Right lung (tissue), 5 donors: ENCODE measurements around the gene FLRT3. TPM values are rescaled to one million over a fixed set of nuclear protein-coding genes. Genes with fewer than 3 reads are reported as not detected.

ENCODE experiments used
- DNase-seq, 2 donors: peaks; one replicate each; pipeline ENCODE4 v3.0.0-alpha.2; 2013
- polyA plus RNA-seq, 5 donors: library from polyadenylated mRNA; unstranded; fragments of 120-200 nt; gene quantifications; one replicate each; pipeline versions ENCODE4 v1.2.1 to v1.2.3, GENCODE V29; 2013; ENCODE audit warnings: inconsistent platforms in 1 of 5, low replicate concordance in 1 of 5; ENCODE audit not compliant: insufficient read length in 5 of 5, insufficient read depth in 1 of 5

Gene FLRT3
- polyA plus RNA-seq, 5 donors: 8.0 to 24.1 (median 20.6) TPM

DNA sequence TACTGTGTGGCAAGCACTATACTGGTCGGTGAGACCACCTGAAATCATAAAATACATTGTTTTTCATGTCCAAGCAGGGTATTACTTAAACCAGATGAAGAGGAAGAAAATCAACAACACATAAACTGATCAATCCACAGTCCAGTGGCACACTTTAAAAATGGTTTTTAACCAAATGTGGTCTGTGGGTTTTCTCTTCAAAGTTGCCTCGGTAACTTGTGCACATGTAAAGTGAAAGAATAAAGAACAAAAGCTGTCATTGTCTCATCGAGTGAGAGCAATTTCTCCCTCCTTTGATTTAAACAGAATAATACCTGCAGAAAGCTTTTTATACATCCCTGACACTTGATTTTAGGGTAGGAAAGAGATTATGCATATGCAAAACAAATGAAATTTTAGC lies 3.7 kb downstream of the FLRT3 start:
- no peak for DNase-seq

DNA sequence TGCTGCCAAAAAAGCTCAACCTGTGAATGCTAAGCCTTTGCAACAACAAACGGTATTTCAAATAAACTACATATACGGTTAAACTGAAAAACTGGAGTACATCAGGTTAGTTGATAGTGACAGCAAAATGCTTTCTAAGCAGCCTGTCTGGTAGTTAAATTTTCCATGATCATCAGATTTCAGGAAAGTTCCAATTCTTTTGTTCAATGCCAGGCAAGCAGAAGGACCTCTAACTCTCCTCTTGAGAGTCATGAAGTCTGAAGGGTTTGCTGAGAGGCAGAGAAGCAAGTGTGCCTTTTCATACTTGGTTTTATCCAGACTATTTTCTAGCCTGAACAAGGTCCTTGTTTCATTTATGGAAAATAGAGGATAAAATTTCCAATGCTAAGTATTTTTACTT lies 4.5 kb downstream of the FLRT3 start:
- DNase-seq: no peak

DNA sequence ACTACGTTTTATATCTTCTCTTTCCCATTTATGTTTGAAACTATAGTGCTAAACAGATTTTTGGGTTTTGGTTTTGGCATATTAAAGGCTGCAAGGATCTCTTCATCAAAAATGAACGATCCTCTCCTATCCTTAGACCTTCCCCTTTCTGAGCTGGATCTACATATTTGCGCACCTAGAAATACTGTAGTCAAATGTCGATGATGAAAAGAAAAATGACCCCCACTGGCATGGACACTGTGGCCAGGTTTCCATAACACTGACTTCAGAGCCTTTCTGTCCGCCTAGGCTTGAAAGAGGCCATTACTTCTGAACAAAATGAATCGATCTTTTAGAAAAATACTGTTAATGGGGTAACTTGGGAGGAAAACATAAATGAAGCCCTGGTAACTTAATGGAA lies 5.8 kb downstream of the FLRT3 start:
- no peak for DNase-seq

DNA sequence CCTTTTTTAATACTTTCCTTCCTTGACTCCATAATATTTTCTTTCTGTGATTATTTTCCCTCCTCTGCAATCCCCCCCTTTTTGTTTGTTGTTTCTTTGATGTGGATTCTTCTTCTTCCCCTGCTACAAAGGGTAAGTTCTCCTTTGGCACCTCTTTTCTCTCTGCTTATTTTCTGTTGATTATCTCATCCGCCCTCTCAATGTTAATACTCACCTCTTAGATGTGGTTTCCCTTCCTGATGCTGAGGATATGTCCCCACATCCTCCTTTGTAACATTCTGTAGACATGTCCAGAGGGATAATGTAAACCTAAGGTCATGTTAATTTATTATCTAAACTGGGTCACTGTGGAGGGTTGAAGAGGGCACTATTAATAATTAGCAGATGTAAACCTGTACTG lies 17.7 kb downstream of the FLRT3 start:
- DNase-seq: no peak

DNA sequence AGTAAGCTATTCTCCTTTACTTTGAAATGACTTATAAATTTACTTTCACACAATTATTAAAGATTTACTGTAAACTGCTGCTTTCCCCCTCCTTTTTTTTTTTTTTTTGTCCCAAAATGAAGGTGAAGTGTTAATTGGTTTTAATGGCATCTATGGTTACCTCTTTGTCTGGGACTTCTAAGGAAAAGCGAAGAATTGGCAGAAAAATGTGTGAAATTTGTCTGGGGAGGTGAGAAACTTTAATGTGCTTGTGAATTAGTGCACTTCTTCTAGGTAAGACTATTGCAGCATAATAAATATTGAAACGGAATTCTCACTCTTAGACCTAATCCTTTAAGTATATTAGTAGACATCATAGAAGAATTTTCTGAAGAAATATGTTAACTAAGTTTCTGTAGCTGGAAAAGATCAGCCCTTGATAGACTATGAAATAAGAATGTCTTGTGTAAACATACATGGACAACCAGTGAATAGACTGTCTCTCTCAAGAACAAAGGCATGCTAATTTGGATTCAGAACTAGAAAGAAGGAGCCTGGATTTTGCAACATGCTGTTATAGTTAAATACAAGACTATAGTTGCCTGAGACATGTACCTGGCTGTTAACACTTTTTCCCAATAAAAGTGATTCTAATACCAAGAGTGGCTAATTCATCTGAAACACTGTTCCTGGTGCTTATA lies 23.9 kb downstream of the FLRT3 start:
- no peak for DNase-seq

DNA sequence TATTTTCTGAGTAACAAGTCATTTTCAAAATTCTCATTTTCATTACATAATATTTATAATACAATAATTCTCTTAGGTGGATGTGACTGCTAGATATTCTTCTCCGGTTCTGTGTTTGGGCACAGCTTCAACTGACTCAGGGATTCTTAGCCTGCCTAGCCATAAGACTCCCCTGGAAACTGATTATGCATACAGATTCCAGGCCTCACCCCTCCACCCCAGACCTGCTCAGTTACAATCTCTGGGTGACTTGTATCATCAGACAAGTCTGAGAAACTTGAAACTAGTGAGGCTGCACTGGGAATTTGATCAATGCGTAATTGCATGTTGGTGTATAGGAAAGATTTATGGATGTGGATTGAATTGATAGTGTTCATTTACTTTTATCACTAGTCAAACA lies 25.4 kb downstream of the FLRT3 start:
- DNase-seq: no peak

DNA sequence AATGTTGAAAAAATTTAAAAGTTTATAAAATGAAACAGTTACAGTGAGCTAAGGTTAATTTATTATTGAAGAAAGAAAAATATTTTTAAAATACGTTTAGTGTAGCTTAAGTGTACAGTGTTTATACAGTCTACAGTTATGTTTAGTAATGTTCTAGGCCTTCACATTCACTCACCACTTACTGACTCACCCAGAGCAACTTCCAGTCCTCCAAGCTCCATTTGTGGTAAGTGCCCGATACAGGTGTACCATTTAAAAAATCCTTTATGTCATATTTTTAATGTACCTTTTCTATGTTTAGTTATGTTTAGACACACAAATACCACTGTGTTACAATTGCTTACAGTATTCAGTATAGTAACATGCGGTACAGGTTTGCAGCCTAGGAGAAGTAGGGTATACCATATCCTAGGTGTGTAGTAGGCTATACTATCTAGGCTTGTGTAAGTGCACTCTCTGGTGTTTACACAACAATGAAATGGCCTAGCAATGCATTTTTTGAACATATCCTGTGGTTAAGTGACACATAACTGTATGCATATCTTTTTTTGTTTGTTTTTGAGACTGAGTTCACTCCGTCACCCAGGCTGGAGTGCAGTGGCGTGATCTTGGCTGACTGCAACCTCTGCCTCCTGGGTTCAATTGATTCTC lies 26.3 kb downstream of the FLRT3 start:
- no peak for DNase-seq

DNA sequence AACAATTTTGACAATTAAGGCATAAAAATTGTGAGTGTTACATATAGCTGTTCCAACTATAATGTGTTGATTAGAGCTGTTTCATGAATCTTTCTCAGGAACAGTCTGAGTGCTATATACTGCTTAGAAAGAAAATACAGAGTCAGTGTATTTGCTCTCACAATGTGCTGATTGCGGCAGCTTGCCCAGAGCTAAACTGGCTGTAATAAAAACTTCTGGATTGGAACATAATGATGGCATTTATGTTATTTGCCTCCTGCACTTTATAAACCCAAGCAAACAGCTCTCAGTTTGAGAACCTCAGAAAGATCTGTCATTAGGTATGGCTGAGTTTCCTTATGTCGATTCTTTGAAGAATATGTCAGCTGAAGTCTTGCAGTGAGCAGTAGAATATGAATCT lies 29.5 kb downstream of the FLRT3 start:
- DNase-seq: no peak

DNA sequence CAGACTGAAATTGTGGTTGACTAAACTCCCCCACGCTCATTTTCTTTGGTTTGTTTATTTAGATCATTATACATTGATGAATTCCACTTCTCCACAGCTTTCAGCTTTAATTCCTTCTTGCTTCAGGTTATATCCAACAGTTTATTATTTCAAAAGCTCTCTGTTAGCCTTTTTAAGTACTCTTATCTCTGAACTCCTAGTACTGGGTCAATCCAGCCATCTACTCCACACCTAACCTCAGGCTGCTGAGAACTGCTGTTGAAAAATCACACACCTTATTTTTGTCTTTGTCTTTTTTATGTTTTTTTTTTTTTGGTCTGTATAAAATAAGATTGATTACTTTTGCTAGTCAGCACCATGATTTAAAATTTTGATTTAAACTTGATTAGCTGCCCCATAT lies 32.9 kb downstream of the FLRT3 start:
- DNase-seq: no peak

DNA sequence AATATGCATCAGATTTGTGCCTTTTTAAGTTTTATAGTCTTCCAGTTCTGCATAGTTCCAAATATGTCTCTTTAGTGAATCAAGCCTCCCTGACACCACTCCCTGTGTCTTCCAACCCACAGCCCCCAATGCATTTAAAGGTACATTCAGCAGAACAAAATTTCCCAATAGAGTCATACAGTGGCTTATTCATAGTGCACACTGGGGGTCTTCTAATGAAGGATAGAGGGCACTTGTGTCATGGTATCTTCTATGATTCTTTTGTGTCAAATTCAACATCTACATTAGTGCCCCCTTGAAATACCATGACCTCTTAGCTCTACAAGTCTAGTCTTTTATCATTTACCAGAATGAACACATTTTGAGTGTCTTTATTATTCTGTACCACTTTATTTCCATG lies 33.8 kb downstream of the FLRT3 start:
- no peak for DNase-seq

DNA sequence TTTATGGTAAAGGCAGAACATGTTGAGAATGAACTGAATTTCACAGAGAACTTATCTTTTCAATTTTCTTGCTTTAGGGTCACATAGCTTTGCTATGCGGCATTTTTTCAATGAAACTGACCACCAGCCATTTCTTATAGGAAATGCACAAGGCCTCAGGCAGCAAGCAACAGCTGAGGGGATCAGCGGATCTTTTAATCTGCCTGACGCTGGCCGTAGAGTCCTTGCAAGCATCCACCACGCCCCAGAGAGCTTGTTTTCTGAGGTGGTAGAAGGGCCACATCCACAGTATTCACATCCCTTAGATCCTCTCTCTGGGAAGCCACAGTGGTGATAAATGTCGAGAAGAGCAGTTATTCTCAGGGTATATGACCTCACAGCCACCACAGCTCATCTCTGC lies 34.3 kb downstream of the FLRT3 start:
- DNase-seq: no peak

DNA sequence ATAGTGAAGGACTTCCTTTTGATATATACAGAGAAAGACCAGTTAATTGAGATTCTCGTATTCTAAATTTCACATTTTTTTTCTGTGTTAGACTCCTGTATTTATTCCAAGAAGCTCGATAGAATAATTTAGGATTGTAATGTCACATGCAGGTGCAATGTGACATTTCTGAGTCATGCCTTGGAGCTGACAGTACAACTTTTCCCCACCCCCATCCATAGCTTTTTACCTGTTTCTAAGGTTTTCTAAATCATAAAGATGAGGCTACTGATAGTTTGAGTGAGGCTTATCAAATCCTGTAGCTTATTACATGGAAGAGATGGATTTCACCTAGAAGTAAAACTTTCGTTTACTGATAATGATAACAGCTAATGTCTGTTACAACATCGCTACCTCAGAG lies 37.6 kb downstream of the FLRT3 start:
- no peak for DNase-seq

DNA sequence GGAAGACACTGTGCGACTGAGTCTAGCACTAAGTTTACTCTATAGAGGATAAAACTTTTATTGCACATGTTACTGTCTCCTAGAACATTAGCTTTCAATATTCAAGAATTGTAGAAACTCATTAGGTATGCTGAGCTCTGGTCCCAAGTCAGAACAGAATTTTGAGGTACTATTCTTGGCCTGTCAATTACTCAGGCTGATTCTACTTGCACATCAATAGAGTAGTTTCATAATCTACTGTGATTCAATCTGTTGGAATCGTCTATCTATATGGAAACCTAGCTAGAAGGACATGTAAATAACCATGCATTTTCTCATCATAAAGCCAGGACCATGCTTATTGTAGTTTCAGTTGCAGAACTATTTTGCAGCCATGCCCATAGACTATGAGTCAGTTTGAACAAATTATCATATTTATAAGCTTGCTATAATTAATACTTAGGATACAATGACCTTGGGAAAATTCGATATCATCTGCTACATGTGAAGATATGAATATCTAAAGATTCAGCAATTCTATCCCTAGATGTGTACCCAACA lies 41.6 kb downstream of the FLRT3 start:
- no peak for DNase-seq

DNA sequence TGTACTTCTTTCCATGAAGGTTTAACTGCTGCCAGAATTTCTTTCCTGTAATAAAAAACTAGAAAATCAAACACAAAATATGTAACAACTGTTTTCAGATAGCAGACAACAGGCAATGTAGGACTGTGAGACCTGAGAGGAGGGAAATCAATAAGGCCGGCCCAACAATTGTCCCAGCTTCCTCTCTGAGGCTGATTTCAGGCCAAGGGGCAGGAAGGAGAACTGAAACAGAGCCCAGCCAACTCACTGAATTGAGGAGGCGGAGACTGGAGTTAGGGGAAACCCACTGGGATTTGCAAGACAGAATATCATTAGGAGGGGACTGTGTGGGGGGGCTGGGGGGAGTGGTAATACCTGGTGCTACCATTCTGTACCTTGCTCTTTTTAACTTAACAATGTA lies 42.2 kb downstream of the FLRT3 start:
- no peak for DNase-seq

DNA sequence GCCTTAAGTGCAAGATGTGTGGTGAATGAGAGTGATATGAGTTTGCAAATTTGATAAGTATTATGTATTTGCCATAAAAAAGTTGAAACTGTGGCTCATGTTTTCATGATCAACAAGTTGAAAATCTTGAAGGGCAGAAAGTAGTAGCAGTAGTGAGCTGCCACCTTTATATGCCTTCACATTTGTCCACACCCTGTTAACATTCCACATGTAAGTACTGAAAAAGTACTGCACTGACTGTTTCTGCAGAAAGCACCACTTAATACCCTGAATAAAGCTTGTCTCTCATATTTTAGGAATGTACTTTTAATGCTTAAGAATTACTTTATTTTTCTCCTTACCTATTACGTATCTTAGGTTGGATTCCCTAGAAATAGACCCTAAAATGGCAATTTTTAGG lies 45.9 kb downstream of the FLRT3 start:
- DNase-seq: no peak

DNA sequence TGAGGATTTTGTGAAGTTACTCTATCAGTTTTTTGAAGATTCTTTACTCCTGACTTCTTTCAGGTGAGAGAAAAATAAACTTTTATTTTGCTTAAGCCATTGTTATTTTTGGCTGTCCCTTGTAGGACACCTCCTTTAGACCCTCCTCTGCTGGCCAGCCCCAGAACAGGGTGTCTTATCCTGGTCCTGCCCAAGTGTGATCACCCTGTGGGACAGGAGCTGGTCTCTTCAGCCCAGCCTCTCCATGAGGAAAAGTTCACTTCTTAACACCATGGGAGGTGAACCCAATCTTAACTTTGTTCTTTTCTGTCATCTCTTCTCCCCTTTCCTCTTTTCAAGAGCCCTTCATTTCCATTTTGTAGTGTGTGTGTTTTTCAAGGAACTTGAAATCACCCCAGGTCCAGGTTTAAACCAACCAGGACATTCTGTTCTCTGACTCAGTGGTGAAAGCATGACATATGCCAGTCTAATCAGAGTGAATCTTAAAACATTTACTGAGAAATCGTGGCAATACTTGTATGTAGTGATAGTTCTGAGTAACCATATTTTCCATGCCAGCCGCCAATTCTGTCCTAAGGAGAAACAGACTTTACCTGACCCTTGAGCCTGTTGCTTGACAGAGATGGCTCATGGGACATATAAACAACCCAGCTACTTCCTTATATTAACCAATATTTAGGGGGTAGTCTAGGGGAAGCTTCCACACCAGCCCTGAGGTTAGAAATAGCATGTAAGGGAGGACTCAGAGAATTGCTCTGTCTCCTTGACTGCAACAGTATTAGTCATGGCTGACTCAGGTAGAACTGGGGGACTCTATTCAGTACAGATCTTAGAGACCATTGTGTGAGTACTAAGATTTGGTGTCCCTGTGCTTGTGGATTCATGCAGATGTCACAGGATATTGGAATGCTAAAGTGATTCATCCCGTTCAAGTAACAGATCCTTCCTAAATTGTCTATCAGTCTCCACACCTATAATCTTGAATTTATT lies 48.8 kb downstream of the FLRT3 start:
- no peak for DNase-seq

DNA sequence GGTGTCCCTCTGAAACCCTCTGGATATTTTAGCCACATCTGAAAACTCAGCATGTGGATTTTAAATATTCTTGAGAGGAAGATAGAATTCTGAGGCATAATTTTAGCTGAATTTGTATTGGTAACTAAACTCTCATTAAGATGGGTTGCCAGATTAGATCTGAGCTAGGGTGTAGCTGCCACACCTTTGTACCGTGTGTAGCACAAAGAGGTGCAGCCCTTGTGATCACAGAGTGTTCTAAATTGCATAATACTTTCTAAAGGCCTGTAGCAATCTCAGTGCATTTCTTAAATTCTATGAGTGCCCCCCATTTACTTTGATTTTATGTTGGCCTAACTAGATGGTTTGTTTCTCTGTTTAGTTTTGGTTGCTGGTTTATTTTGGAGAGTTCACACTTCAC lies 53.0 kb downstream of the FLRT3 start:
- no peak for DNase-seq

DNA sequence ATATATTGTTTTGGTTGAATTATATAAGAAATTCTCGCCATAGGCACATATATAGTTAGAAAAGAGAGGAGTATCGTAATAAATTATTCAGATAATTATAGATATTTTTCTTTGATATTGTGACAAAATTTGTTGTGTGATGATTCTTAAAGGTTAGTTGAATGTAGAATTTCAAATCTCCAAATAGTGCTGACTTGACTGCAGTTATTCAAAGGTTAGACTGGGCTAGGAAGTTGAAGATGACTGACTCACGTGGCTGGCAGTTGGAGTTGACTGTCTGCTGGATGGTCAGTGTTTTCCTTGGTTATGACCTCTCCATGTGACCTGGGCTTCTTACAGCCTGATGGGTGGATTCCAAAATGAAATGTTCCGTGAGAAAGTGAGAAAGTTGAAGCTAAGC lies 55.3 kb downstream of the FLRT3 start:
- no peak for DNase-seq
